ENCODE data around the gene ZKSCAN5.
"Not testable (repeated sequence)": the region's sequence is repeated elsewhere in the genome, so short reads cannot be mapped to it uniquely, and the experiment has no call there.

The ZKSCAN5 gene

GRCh38 chr7:99498546-99498944 lies 5.9 kb upstream of the ZKSCAN5 start:
- no peak for DNase-seq

GRCh38 chr7:99499371-99499720 lies 5.1 kb upstream of the ZKSCAN5 start:
- no peak for DNase-seq

- DNase-seq, result peak; percentile 93 to 96
Observed at GRCh38 chr7:99499721-99500636, 4.5 kb upstream of the ZKSCAN5 start, which contains the start of gene ZNF394. ZNF394 (minus strand) TSS chr7:99500281; CDS start chr7:99500093, 188 bp downstream.

- no peak for DNase-seq
Observed at GRCh38 chr7:99500637-99501009, 3.8 kb upstream of the ZKSCAN5 start.

- DNase-seq, result not testable (repeated sequence)
Observed at GRCh38 chr7:99501236-99501635, 3.2 kb upstream of the ZKSCAN5 start.

GRCh38 chr7:99504281-99504602 lies 220 bp upstream of the ZKSCAN5 start:
- peak; percentile 98 for DNase-seq

GRCh38 chr7:99505324-99505662 lies 831 bp downstream of the ZKSCAN5 start:
- DNase-seq, result no peak

- DNase-seq, result no peak
Observed at GRCh38 chr7:99514050-99514449, 9.6 kb downstream of the ZKSCAN5 start.

- no peak for DNase-seq
Observed at GRCh38 chr7:99521399-99521798, 16.9 kb downstream of the ZKSCAN5 start.

GRCh38 chr7:99525713-99526440 lies 21.4 kb downstream of the ZKSCAN5 start:
- peak in 1 of 2 experiments; percentile 8 for DNase-seq

GRCh38 chr7:99531354-99531765 lies 26.9 kb downstream of the ZKSCAN5 start:
- DNase-seq, result peak in 1 of 2 experiments; percentile 4

GRCh38 chr7:99535667-99536066 lies 31.2 kb downstream of the ZKSCAN5 start:
- no peak for DNase-seq

- DNase-seq, result no peak
Observed at GRCh38 chr7:99539213-99539811, 34.9 kb downstream of the ZKSCAN5 start.

- DNase-seq, result no peak
Observed at GRCh38 chr7:99540542-99540941, 36.1 kb downstream of the ZKSCAN5 start.

GRCh38 chr7:99541212-99541611 lies 36.8 kb downstream of the ZKSCAN5 start:
- DNase-seq, result no peak

GRCh38 chr7:99543081-99543671 lies 38.7 kb downstream of the ZKSCAN5 start:
- DNase-seq, result no peak

GRCh38 chr7:99543916-99544315 lies 39.5 kb downstream of the ZKSCAN5 start:
- no peak for DNase-seq

GRCh38 chr7:99545308-99545707 lies 40.8 kb downstream of the ZKSCAN5 start:
- DNase-seq, result not testable (repeated sequence)

GRCh38 chr7:99549545-99549944 lies 45.1 kb downstream of the ZKSCAN5 start:
- DNase-seq, result not testable (repeated sequence)

- DNase-seq, result no peak
Observed at GRCh38 chr7:99551334-99551733, 46.9 kb downstream of the ZKSCAN5 start.

- peak; percentile 94 to 98 for DNase-seq
Observed at GRCh38 chr7:99551767-99552463, 47.5 kb downstream of the ZKSCAN5 start, which contains the start of gene FAM200A. FAM200A (minus strand) TSS chr7:99552114; CDS start chr7:99548407, 3,707 bp downstream.

- DNase-seq, result no peak
Observed at GRCh38 chr7:99553039-99553438, 48.6 kb downstream of the ZKSCAN5 start.

GRCh38 chr7:99554939-99555338 lies 50.5 kb downstream of the ZKSCAN5 start:
- no peak for DNase-seq

Data from NCI-H2081 (cell line).